HEK293T (cell line): ENCODE results near the gene COX10.

Experiments used
- BHLHE40 ChIP-seq: fragments of 450-650 bp; IDR thresholded peaks from 2 replicates; pipeline ENCODE4 v1.6.1; 2016; ENCODE audit warnings: mild to moderate bottlenecking, moderate library complexity, borderline replicate concordance
- FOXA1 ChIP-seq: fragments of 450-650 bp; IDR thresholded peaks from 2 replicates; pipeline ENCODE4 v1.6.1; 2016; ENCODE audit warnings: mild to moderate bottlenecking
- TARDBP ChIP-seq: fragments of 450-650 bp; IDR thresholded peaks from 2 replicates; pipeline ENCODE4 v1.6.1; 2016
- ZNF384 ChIP-seq: fragments of 450-650 bp; IDR thresholded peaks from 2 replicates; pipeline ENCODE4 v1.6.1; 2016
- TF ChIP-seq, protein P1 (sequence below): fragments of 450-650 bp; IDR thresholded peaks from 2 replicates; pipeline ENCODE4 v1.6.1; 2016

DNA sequence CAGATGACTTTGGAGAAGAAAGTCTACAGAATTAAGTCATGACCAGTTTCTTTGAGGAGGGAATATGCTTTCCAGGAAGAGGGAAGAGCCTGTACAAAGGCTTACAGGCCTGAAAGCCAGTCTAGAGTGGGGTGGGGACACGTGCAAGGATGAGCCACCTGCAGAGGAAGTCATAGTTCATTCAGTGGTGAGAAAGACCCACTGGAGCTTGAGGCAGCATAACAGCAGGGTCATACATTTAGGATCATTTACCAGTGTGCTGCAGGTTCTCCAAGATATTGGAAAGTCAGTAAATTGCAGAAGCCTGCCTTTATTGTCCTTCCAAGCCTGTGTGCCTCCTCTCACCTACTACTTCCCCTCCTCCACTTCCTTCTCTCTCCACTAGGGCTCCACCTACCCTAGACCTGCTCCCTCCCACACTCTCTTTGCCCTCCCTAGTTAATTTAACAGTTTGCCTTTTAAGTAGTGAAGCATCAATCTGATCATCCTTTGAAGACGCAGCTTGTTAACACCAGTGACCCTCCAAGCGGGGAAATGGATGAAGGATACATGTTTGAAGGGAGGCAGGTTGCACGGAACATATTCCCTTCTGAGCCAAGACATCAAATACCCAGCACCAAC is 127.2 kb downstream of the COX10 start:
- no peak for TF ChIP-seq ZNF384
- TF ChIP-seq BHLHE40: no peak
- TF ChIP-seq, protein P1, sequence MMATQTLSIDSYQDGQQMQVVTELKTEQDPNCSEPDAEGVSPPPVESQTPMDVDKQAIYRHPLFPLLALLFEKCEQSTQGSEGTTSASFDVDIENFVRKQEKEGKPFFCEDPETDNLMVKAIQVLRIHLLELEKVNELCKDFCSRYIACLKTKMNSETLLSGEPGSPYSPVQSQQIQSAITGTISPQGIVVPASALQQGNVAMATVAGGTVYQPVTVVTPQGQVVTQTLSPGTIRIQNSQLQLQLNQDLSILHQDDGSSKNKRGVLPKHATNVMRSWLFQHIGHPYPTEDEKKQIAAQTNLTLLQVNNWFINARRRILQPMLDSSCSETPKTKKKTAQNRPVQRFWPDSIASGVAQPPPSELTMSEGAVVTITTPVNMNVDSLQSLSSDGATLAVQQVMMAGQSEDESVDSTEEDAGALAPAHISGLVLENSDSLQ: no peak
- TF ChIP-seq TARDBP: no peak
- no peak for TF ChIP-seq FOXA1
